Heart left ventricle (tissue), 13 donors: ENCODE data around the gene FTL.

Source experiments
- CTCF ChIP-seq, 12 donors: fragments of 200-600 bp; sonication (generic) in 4 of 12; IDR thresholded peaks; one replicate each; pipeline versions ENCODE4 v1.5.0 to v1.8.0; 2018 to 2022; ENCODE audit warnings: antibody characterized with exemption in 12 of 12, mild to moderate bottlenecking in 5 of 12
- POLR2A ChIP-seq, 2 donors: fragments of 450-650 bp; IDR thresholded peaks; one replicate each; pipeline ENCODE4 v1.6.1; 2017; ENCODE audit warnings: antibody characterized with exemption in 2 of 2, mild to moderate bottlenecking in 2 of 2, moderate library complexity in 2 of 2
- donor health status: ischemic (EF 13 %, LVEDD 7.1; RV severe dilation, severe dysfunction).
- donor health status: DM: no; HTN: yes; CAD: no.
- donor health status: DM: no; HTN: no; CAD: no.
- donor health status: ischemic (EF 25% LVEDD 6.9; RV normal size, moderate dysfunction).
- donor health status: ischemic (EF 25% LVEDD 5.7; RV mildly dilated, moderate dysfunction).
- donor health status: ischemic (EF 35%, LVEDD 5.7; RV mildly dilated, moderate dysfunction).
- donor health status: nonischemic (EF 11% LVEDD 7.7; RV severe dilation, severe dysfunction).
- donor health status: DM: yes; HTN: yes; CAD: no.
- donor health status: PGD.
- donor health status: ischemic (EF 29% LVEDD 5.4; RV normal size, mild dysfunction).
- donor health status: nonischemic (EF 23%, LVEDD 6.1; RV moderate dilation, normal function).

- TF ChIP-seq CTCF (IDR thresholded peaks at IDR 0.05) = no peak
- TF ChIP-seq POLR2A (IDR thresholded peaks at IDR 0.05) = no peak
These were observed 29.2 kb upstream of the FTL start for GRCh38 chr19:48935864-48936263.
